ENCODE measurements around the gene SLC4A9. TPM values are rescaled to one million over a fixed set of nuclear protein-coding genes. Genes with fewer than 3 reads are reported as not detected.
A peak's percentile ranks its signal among the peaks of the same experiment; 100 is the strongest.

The SLC4A9 gene
- total RNA-seq, 1 donor from 2014 or later = 0.23 TPM

DNA sequence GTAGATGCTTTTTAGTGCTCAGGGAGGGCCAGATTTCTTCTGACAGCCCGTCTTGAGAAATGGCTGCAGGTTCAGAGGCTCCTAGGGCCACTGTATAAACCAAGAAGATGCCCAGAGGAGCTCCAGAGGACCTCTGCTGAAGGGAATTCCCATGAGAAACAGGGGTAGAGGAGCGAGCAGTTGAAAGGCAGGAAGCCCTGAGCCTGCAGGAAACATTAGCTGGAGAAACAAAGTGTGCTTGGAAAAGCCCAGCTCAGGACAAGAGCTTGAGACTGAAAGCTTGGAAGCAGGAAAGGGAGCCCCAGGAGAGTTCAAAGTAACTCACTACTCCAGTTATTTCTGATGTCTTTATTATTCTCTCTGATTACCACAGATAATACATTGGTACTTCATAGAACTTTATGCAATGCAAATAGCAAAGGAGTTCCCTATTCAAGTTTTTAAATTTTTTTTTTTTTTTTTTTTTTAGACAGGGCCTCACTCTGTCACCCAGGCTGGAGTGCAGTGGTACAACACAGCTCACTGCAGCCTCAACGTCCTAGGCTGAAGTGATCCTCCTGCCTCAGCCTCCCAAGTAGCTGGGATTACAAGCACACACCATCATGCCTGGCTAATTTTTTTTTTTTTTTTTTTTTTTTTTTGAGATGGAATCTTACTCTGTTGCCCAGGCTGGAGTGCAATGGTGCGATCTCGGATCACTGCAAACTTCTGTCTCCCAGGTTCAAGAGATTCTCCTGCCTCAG is 30.1 kb upstream of the SLC4A9 start:
- Histone ChIP-seq H3K9me3 (no peaks in the 10 kb centered on the region), H3K36me3 (peaks cover 28% of the 10 kb centered on the region), H3K27me3 (no peaks in the 10 kb centered on the region), H3K27ac (no peak overlapping the region), H3K4me1 (peaks cover 15% of the 10 kb centered on the region), H3K4me3 (no peak overlapping the region)
- intact Hi-C loops (cut with DNase I) = no loop called here
- ATAC-seq (no peak), DNase-seq (no peak)
- TF ChIP-seq, protein P1, sequence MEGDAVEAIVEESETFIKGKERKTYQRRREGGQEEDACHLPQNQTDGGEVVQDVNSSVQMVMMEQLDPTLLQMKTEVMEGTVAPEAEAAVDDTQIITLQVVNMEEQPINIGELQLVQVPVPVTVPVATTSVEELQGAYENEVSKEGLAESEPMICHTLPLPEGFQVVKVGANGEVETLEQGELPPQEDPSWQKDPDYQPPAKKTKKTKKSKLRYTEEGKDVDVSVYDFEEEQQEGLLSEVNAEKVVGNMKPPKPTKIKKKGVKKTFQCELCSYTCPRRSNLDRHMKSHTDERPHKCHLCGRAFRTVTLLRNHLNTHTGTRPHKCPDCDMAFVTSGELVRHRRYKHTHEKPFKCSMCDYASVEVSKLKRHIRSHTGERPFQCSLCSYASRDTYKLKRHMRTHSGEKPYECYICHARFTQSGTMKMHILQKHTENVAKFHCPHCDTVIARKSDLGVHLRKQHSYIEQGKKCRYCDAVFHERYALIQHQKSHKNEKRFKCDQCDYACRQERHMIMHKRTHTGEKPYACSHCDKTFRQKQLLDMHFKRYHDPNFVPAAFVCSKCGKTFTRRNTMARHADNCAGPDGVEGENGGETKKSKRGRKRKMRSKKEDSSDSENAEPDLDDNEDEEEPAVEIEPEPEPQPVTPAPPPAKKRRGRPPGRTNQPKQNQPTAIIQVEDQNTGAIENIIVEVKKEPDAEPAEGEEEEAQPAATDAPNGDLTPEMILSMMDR (IDR thresholded peaks at IDR 0.05) = no peak

DNA sequence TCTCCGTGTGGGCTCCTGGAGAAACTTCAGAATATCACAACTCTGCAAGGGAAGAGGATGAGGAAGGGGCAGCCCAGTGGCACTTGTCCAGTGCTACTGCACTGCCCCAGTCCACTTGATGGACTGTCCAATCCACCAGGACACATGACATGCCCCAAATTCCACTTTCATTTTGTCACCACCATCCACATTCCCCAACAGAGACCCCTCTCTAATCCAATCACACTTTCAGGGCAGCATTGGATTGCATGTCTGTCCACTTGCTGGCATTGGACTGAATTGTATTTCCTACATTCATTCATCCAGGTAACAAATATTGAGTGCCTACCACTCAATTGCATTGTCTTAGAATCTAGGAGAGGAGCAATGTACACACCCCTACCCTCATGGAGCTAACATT is 28.4 kb upstream of the SLC4A9 start:
- Histone ChIP-seq H3K4me1 (peaks cover 17% of the 10 kb centered on the region), H3K9me3 (no peaks in the 10 kb centered on the region), H3K36me3 (peaks cover 32% of the 10 kb centered on the region), H3K4me3 (no peak overlapping the region), H3K27ac (no peak overlapping the region), H3K27me3 (no peaks in the 10 kb centered on the region)
- DNase-seq = no peak
- no peak for ATAC-seq
- TF ChIP-seq, protein P1 (IDR thresholded peaks at IDR 0.05) = no peak
- intact Hi-C loops (cut with DNase I) = no loop called here

DNA sequence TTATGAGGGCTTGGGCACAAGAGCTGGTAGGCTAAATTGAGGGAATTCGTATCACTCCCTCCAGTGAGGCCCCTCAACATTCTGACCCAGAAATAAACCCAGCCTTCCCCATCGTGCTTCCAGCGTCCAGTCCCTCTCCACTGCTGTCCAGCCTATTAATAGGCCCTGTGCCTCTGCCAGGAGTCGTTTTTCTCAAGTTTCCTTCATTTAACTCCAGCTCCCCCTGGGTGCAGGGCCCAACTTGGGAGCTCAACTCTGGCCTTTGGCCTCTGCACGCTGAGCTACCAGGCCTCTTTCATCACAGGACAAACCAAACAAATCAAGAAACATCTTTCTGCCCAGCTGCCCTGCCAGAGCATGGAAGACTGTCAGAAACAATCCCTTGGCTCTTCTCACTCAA is 23.6 kb upstream of the SLC4A9 start:
- ATAC-seq (peak; percentile 37), DNase-seq (peak; percentile 59)
- Histone ChIP-seq H3K36me3 (peaks cover 32% of the 10 kb centered on the region), H3K4me1 (peaks cover 29% of the 10 kb centered on the region), H3K9me3 (no peaks in the 10 kb centered on the region), H3K27ac (peak overlapping the region; percentile 42), H3K4me3 (no peak overlapping the region), H3K27me3 (no peaks in the 10 kb centered on the region)
- intact Hi-C loops (cut with DNase I) = no loop called here
- TF ChIP-seq, protein P1 (IDR thresholded peaks at IDR 0.05) = no peak

DNA sequence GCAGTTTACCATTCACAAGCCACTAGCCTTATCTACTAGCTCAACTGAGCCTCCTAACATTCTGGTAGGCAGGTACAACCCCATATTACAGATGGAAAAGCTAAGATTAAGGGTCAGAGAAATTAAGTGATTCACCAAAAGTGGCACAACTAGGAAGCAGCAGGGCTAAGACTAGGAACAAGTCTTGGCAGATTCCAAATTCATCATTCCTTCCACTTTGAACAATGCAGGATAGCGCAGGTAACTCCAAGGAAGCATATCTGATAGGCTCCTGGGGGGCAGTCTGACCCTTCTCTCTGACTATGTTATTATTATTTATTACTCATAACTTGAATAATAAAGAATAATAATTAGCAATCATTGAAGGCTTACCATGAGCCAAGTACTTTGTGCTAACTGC is 22.1 kb upstream of the SLC4A9 start:
- Histone ChIP-seq H3K27me3 (no peaks in the 10 kb centered on the region), H3K4me1 (peaks cover 41% of the 10 kb centered on the region), H3K27ac (no peak overlapping the region), H3K4me3 (no peak overlapping the region), H3K9me3 (no peaks in the 10 kb centered on the region), H3K36me3 (peaks cover 22% of the 10 kb centered on the region)
- ATAC-seq (no peak), DNase-seq (no peak)
- intact Hi-C loops (cut with DNase I) = no loop called here
- TF ChIP-seq, protein P1 (IDR thresholded peaks at IDR 0.05) = no peak

DNA sequence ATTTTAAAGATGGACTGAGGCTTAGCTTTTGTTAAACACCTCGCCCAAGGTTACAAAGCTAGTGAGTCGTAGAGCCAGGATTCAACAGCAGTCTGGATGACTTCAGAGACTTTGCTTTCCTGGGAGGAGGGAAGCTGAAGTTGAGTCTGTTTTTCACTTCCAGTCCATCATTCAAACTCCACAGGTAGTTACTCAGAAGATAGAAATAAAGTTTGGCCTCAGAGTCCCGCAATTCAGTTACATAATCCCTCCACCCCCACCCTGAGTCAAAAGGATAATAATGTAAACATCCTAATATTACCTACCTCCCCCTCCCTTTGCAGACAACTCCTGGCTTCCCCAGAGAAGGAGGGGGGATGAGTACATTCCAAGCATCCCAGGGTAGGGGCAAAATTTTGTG is 21.7 kb upstream of the SLC4A9 start:
- no peak for DNase-seq
- TF ChIP-seq, protein P1 (IDR thresholded peaks at IDR 0.05) = no peak
- no peaks in the 10 kb centered on the region for H3K9me3 ChIP-seq
- peaks cover 18% of the 10 kb centered on the region for H3K36me3 ChIP-seq
- no peak overlapping the region for H3K4me3 ChIP-seq
- no peak overlapping the region for H3K27ac ChIP-seq
- H3K4me1 ChIP-seq = peaks cover 46% of the 10 kb centered on the region
- no peaks in the 10 kb centered on the region for H3K27me3 ChIP-seq
- no peak for ATAC-seq
- intact Hi-C loops (cut with DNase I) = no loop called here
